BJ (cell line): ENCODE results near the gene NAV2. TPM values are rescaled to one million over a fixed set of nuclear protein-coding genes. Genes with fewer than 3 reads are reported as not detected.

Experiments
- CTCF ChIA-PET: fragments of 350-600 bp; formaldehyde crosslinking; extraction: SDS; loops from one replicate; lab custom pipeline; 2021; ENCODE audit warnings: antibody characterized with exemption, inconsistent platforms; lab: Yijun Ruan, JAX
- POLR2A ChIA-PET: fragments of 300-600 bp; sonication (Branson Sonifier 250); formaldehyde crosslinking; extraction: SDS; loops from one replicate; lab custom pipeline; 2021; ENCODE audit warnings: antibody characterized with exemption; lab: Charles Lee
- DNase-seq: peaks from one replicate; pipeline ENCODE4 v3.0.0-alpha.2; 2011; ENCODE audit warnings: low read depth
- H3K27me3 ChIP-seq: 2 replicates; pipeline ENCODE4 v1.6.0; 2011; ENCODE audit warnings: low read length; ENCODE audit not compliant: control insufficient read depth, insufficient read depth
- H3K36me3 ChIP-seq: 2 replicates; pipeline ENCODE4 v1.5.1; 2011; ENCODE audit warnings: low read length; ENCODE audit not compliant: control insufficient read depth, insufficient read depth
- H3K4me3 ChIP-seq: 2 replicates; pipeline ENCODE4 v1.5.1; 2011; ENCODE audit warnings: low read depth, mild to moderate bottlenecking, control low read depth, low read length
- CTCF ChIP-seq: IDR thresholded peaks from 2 replicates; pipeline ENCODE4 v1.5.1; 2011; ENCODE audit warnings: low read depth, mild to moderate bottlenecking, control low read depth, inconsistent platforms, low read length, moderate library complexity; ENCODE audit not compliant: insufficient read depth
- polyA plus RNA-seq: library from polyadenylated mRNA; depleted of rRNA; stranded (reverse); fragments of >200 nt; gene quantifications from 2 replicates; pipeline ENCODE4 v1.2.3, GENCODE V29; 2011

Gene NAV2
- polyA plus RNA-seq, 1 experiment, result 6.1 TPM

GRCh38 chr11:19907839-19908238 lies 195.2 kb downstream of the NAV2 start:
- H3K4me3 ChIP-seq, result no peak overlapping the region
- CTCF ChIA-PET, result interaction anchor here (0.8 to 9.5 kb wide), 5 partner anchors 12 to 227 kb away, joined by 3 to 78 read pairs (median 5); no protein-coding TSS in a partner anchor
- DNase-seq, result no peak
- POLR2A ChIA-PET, result no interaction called here
- no peaks in the 10 kb centered on the region for H3K27me3 ChIP-seq
- TF ChIP-seq CTCF, result no peak
- no peaks in the 10 kb centered on the region for H3K36me3 ChIP-seq

DNA sequence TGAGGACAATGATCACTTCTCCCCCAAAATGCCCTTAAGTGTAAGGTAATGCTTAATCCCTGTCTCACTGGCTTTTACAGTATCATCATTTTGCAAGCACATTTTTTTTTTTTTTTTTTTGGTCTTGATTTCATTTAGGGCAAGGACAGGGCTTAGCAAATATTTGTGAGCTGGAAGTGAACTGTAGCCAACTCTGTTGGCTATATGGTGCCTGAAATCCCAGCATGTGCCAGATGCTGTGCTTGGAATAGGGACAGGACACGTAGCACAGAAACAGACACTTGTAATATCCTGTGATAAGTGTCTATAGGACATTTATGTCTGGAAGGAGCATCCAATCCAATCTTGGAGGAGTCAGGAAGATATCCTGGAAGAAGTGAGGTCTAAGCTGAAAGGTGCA lies 198.3 kb downstream of the NAV2 start:
- DNase-seq, result no peak
- ChIA-PET POLR2A (no interaction called here), CTCF (interaction anchor here (0.9 to 9.5 kb wide), 3 partner anchors 217 to 353 kb away, joined by 4 to 78 read pairs (median 9); no protein-coding TSS in a partner anchor)
- Histone ChIP-seq H3K36me3 (no peaks in the 10 kb centered on the region), H3K27me3 (no peaks in the 10 kb centered on the region), H3K4me3 (no peak overlapping the region)
- no peak for TF ChIP-seq CTCF

DNA sequence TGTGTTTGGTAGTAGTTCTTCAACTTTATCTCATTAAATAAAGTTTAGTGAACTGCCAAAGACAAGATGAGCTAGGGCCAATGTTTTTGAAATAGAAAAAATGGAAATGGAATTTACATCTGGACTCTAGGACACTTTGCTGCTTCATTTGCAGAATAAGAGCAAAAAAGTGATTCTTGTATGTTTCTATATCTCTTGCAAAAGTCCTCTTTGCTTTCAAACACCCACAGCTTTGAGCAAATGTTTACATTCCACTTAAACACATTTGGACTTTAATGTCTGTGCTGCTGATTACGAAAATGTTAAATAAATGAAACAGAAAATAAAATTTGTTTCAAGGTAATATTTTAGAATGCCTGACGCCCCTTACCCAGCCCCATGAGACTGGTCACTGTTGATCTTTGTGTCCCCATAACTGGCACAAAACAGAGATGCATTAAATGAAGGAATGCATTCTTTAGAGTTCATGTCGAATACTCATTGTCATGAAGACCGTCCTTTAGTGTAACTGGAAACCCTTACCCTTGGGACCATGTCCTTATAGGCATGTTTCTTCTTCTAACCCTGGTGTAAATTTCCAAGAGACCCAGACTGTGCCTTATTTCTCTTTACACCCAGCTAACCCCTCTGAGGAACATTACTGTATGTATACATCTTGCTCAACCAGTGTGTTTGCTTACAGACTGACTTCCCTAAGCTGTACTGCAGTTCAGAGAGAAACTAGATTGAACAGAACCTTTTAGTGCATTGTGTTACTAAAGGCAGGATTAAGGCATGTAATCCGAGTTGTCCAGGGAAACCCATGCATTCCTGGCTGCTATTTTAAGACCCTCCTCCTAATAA lies 199.7 kb downstream of the NAV2 start:
- DNase-seq, result no peak
- ChIA-PET CTCF (interaction anchor here (0.7 to 4.3 kb wide), 10 partner anchors 9 to 442 kb away, joined by 3 to 23 read pairs (median 4); no protein-coding TSS in a partner anchor), POLR2A (no interaction called here)
- Histone ChIP-seq H3K4me3 (no peak overlapping the region), H3K27me3 (no peaks in the 10 kb centered on the region), H3K36me3 (no peaks in the 10 kb centered on the region; the same call in 1 of the 2 replicates)
- no peak for TF ChIP-seq CTCF

- POLR2A ChIA-PET, result no interaction called here
Measured at GRCh38 chr11:19912958-19913892, 200.6 kb downstream of the NAV2 start.

More at GRCh38 chr11:19912958-19913892, 200.6 kb downstream of the NAV2 start:
- DNase-seq, result no peak
- TF ChIP-seq CTCF, result no peak
- H3K4me3 ChIP-seq, result no peak overlapping the region
- no peaks in the 10 kb centered on the region for H3K27me3 ChIP-seq
- H3K36me3 ChIP-seq, result no peaks in the 10 kb centered on the region; the same call in 1 of the 2 replicates
- CTCF ChIA-PET, result interaction anchor here (0.8 to 4.3 kb wide), 11 partner anchors 9 to 350 kb away, joined by 3 to 23 read pairs (median 4); no protein-coding TSS in a partner anchor
